GM12878 (cell line): Measurements from ENCODE around the gene TESK2. TPM values are rescaled to one million over a fixed set of nuclear protein-coding genes. Genes with fewer than 3 reads are reported as not detected.

Experiments used
- ATAC-seq: fragments of 200-7000 bp; cut with Tn5 transposase; 3 replicates; pipeline ENCODE4 v1.9.1; 2020; ENCODE audit warnings: mild to moderate bottlenecking, moderate library complexity
- BruUV-seq: library from RNA; stranded (reverse); fragments of 400-500 nt; replicated peaks from 2 replicates; lab custom pipeline; 2021; lab: Mats Ljungman, UMichigan
- CTCF ChIA-PET: fragments of 300-600 bp; sonication (Branson Sonifier 250); formaldehyde crosslinking; extraction: SDS; loops from one replicate; lab custom pipeline; 2021; ENCODE audit warnings: inconsistent platforms; lab: Yijun Ruan, JAX
- POLR2A ChIA-PET: fragments of 350-600 bp; formaldehyde crosslinking; extraction: SDS; loops from one replicate; lab custom pipeline; 2021; ENCODE audit warnings: inconsistent platforms; lab: Charles Lee
- RAD21 ChIA-PET: fragments of 300-600 bp; sonication (Branson Sonifier 250); formaldehyde crosslinking; loops from one replicate; lab custom pipeline; 2023; ENCODE audit warnings: antibody characterized with exemption; ENCODE audit not compliant: unreplicated experiment; lab: Charles Lee
- SMC1A ChIA-PET: fragments of 300-600 bp; sonication (Branson Sonifier 250); formaldehyde crosslinking; loops from one replicate; lab custom pipeline; 2023; ENCODE audit not compliant: unreplicated experiment, uncharacterized antibody; lab: Charles Lee
- DNase-seq: peaks from one replicate; pipeline ENCODE4 v3.0.0-alpha.2; 2011; ENCODE audit warnings: low read depth, low spot score
- FAIRE-seq: peaks from 3 replicates; lab custom pipeline; 2011; peaks lifted over from hg19 to GRCh38; lab: Jason Lieb, UNC
- H2AFZ ChIP-seq: 2 replicates; pipeline ENCODE4 v1.6.0; 2011; ENCODE audit warnings: low read depth, low read length, control low read depth; ENCODE audit not compliant: control insufficient read depth
- H3K27ac ChIP-seq: 2 replicates; pipeline ENCODE4 v1.5.1; 2011; ENCODE audit warnings: control low read depth; ENCODE audit not compliant: control insufficient read depth, insufficient read depth
- H3K27me3 ChIP-seq, 2 experiments: replicated peaks in 1 of 2; 2 replicates each; pipeline versions ENCODE4 v1.6.0 to v1.6.1; 2011; ENCODE audit warnings: low read length in 1 of 2; ENCODE audit not compliant: control insufficient read depth in 2 of 2, insufficient read depth in 2 of 2
- H3K36me3 ChIP-seq, 2 experiments: 2 replicates each; pipeline ENCODE4 v1.5.1; 2011; ENCODE audit warnings: low read length in 1 of 2; ENCODE audit not compliant: control insufficient read depth in 2 of 2, insufficient read depth in 2 of 2
- H3K4me1 ChIP-seq: 2 replicates; pipeline ENCODE4 v1.6.1; 2011; ENCODE audit warnings: mild to moderate bottlenecking, low read length, moderate library complexity, mixed read lengths; ENCODE audit not compliant: control insufficient read depth, insufficient read depth
- H3K4me2 ChIP-seq: 2 replicates; pipeline ENCODE4 v1.6.0; 2011; ENCODE audit warnings: control low read depth; ENCODE audit not compliant: control insufficient read depth, insufficient read depth
- H3K4me3 ChIP-seq: fragments of 200-600 bp; sonication (generic); 2 replicates; pipeline ENCODE4 v1.5.1; 2016
- H3K79me2 ChIP-seq: 2 replicates; pipeline ENCODE4 v1.6.0; 2011; ENCODE audit warnings: low read length; ENCODE audit not compliant: control insufficient read depth, insufficient read depth
- H3K9ac ChIP-seq: 2 replicates; pipeline ENCODE4 v1.8.0; 2011; ENCODE audit warnings: low read length, control low read depth, mixed read lengths; ENCODE audit not compliant: control insufficient read depth, insufficient read depth
- H3K9me3 ChIP-seq: replicated peaks from 3 replicates; pipeline ENCODE4 v1.5.1; 2011; ENCODE audit warnings: mild to moderate bottlenecking, low read length; ENCODE audit not compliant: control insufficient read depth, insufficient read depth
- H4K20me1 ChIP-seq: 2 replicates; pipeline ENCODE4 v1.6.0; 2011; ENCODE audit not compliant: control insufficient read depth, insufficient read depth
- CBX5 ChIP-seq: sonication (generic); IDR thresholded peaks from 2 replicates; pipeline ENCODE4 v1.6.1; 2016; ENCODE audit warnings: low read depth, moderate library complexity, mild to moderate bottlenecking, inconsistent platforms
- GATAD2B ChIP-seq: fragments of 450-650 bp; conservative IDR thresholded peaks from 2 replicates; pipeline ENCODE4 v1.6.1; 2017; ENCODE audit warnings: low read depth, mild to moderate bottlenecking, moderate library complexity
- HCFC1 ChIP-seq: fragments of 150-350 bp; IDR thresholded peaks from 2 replicates; pipeline ENCODE4 v1.6.1; 2014; ENCODE audit warnings: low read length
- JUND ChIP-seq: IDR thresholded peaks from 2 replicates; pipeline ENCODE4 v1.6.1; 2012; ENCODE audit warnings: low read depth, mild to moderate bottlenecking, low read length, improper control_type of control experiment, moderate library complexity
- LARP7 ChIP-seq: fragments of 450-650 bp; IDR thresholded peaks from 2 replicates; pipeline ENCODE4 v1.6.1; 2017; ENCODE audit warnings: mild to moderate bottlenecking
- SREBF2 ChIP-seq: IDR thresholded peaks from 2 replicates; pipeline ENCODE4 v1.6.1; 2012; ENCODE audit warnings: mild to moderate bottlenecking, low read length
- YY1 ChIP-seq: IDR thresholded peaks from 2 replicates; pipeline ENCODE4 v1.6.1; 2011; ENCODE audit warnings: low read depth, mild to moderate bottlenecking, low read length
- ZNF384 ChIP-seq: IDR thresholded peaks from 2 replicates; pipeline ENCODE4 v1.6.1; 2012; ENCODE audit warnings: low read depth, mild to moderate bottlenecking, low read length, improper control_type of control experiment, borderline replicate concordance
- WGBS: methylation state at CpG from one replicate; pipeline ENCODE4 v1.1.6; 2016; ENCODE audit warnings: low lambda C conversion rate; ENCODE audit not compliant: insufficient replicate concordance, insufficient coverage; ENCODE audit errors: missing lambda C conversion rate; 5-methylcytosine and 5-hydroxymethylcytosine counted together
- in situ Hi-C: fragments of 300-500 bp; cut with MboI; formaldehyde crosslinking; loops from 9 replicates; pipeline ENCODE4 v1.14.3; 2018; ENCODE audit warnings: mixed read lengths
- intact Hi-C: fragments of 100-400 bp; cut with micrococcal nuclease; formaldehyde crosslinking; loops from one replicate; pipeline ENCODE4 v1.14.2; 2022; ENCODE audit not compliant: unreplicated experiment
- polyA plus RNA-seq, 11 experiments: library from polyadenylated mRNA; depleted of rRNA in 4 of 11; unstranded in 6 of 11; stranded (reverse) in 5 of 11; fragments of >200 nt; fragmentation: Nextera tagmentation in 4 of 11; fragmentation: Illumina TruSeq in 1 of 11; extraction: Ambion mirVana in 4 of 11; extraction: Trizol in 1 of 11; gene quantifications; 1 replicate in 1 of 11; 2 replicates in 10 of 11; pipeline versions ENCODE4 v1.2.1 to v1.2.3, GENCODE V29; 2011 to 2016; ENCODE audit warnings: inconsistent platforms in 2 of 11, missing spikeins in 2 of 11, low read depth in 1 of 11
- total RNA-seq, 4 experiments: library from RNA; depleted of rRNA in 3 of 4; stranded (reverse); fragments of >200 nt in 3 of 4; fragmentation: Illumina TruSeq in 1 of 4; extraction: Trizol in 1 of 4; gene quantifications; 2 replicates each; pipeline versions ENCODE4 v1.2.1 to v1.2.3, GENCODE V29; 2013 to 2021
- TF ChIP-seq, protein P1 (sequence below), 3 experiments: IDR thresholded peaks in 2 of 3; conservative IDR thresholded peaks in 1 of 3; 2 replicates each; pipeline ENCODE4 v1.5.1; 2011; ENCODE audit warnings: low read depth in 3 of 3, low read length in 3 of 3, mild to moderate bottlenecking in 3 of 3, control low read depth in 2 of 3, moderate library complexity in 2 of 3, inconsistent platforms in 1 of 3, mixed read lengths in 1 of 3; ENCODE audit not compliant: control insufficient read depth in 2 of 3, insufficient read depth in 1 of 3; ENCODE audit errors: extremely low read depth in 1 of 3
- TF ChIP-seq, protein P2 (sequence below): fragments of 450-650 bp; IDR thresholded peaks from 2 replicates; pipeline ENCODE4 v1.6.1; 2014; ENCODE audit warnings: mild to moderate bottlenecking
- TF ChIP-seq, protein P3 (sequence below): IDR thresholded peaks from 2 replicates; pipeline ENCODE4 v1.6.1; 2011; ENCODE audit warnings: low read depth, low read length, improper control_type of control experiment, borderline replicate concordance
- TF ChIP-seq, protein P4 (sequence below): IDR thresholded peaks from 2 replicates; pipeline ENCODE4 v1.6.1; 2011; ENCODE audit warnings: low read depth, mild to moderate bottlenecking, low read length, moderate library complexity, borderline replicate concordance; ENCODE audit errors: extremely low read depth

TESK2 gene
- total and polyA plus RNA-seq, 10 of the 15 experiments (the other 5 are each of a cell fraction or from before 2014, with no cell fraction given) = 2.2 to 10.0 (median 5.7) TPM

DNA sequence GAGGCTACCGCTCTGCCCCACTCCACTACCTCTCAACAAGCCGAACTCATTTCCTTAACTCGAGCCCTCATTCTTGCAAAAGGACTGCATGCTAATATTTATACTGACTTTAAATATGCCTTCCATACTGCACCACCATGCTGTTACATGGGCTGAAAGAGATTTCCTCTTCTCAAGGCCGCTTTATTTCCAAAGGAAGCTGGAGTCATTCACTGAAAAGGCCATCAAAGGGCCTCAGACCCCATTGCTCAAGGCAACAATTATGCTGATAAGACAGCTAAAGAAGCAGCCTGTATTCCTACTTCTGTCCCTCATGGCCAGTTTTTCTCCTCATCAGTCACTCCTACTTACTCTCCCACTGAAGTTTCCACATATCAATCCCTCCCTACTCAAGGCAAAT lies 171.2 kb downstream of the TESK2 start:
- Histone ChIP-seq H3K4me1 (peaks cover 8% of the 10 kb centered on the region; the same call in 1 of the 2 replicates), H4K20me1 (no peaks in the 10 kb centered on the region), H3K9ac (no peak overlapping the region), H3K27me3 (no peaks in the 10 kb centered on the region), H3K9me3 (no peaks in the 10 kb centered on the region; the same call in 2 of the 3 replicates), H3K36me3 (no peaks in the 10 kb centered on the region), H2AFZ (no peak overlapping the region), H3K79me2 (no peaks in the 10 kb centered on the region), H3K4me3 (no peak overlapping the region), H3K27ac (no peak overlapping the region), H3K4me2 (no peak overlapping the region)
- ATAC-seq (no peak), FAIRE-seq (no peak), DNase-seq (no peak)
- no TSS peak for BruUV-seq
- ChIA-PET RAD21 (interaction anchor here (0.6 to 1.4 kb wide), 2 partner anchors 13 to 364 kb away, joined by 3 to 6 read pairs; no protein-coding TSS in a partner anchor), SMC1A (interaction anchor here (1.3 to 9.2 kb wide), 3 partner anchors 13 to 41 kb away, joined by 3 to 57 read pairs (median 17); partner anchors contain the start of genes MUTYH and TOE1), POLR2A (interaction anchor here (0.6 to 1.8 kb wide), 4 partner anchors 13 to 286 kb away, joined by 3 to 6 read pairs (median 4); partner anchors contain the start of genes MUTYH and TOE1), CTCF (interaction anchor here (1.4 kb wide), 1 partner anchor 7 kb away, joined by 4 read pairs; no protein-coding TSS in a partner anchor)
- in situ Hi-C loops = no loop called here
- intact Hi-C loops = no loop called here
- TF ChIP-seq CBX5 (no peak), LARP7 (no peak), JUND (no peak), SREBF2 (no peak), HCFC1 (no peak), GATAD2B (no peak), YY1 (no peak), ZNF384 (no peak)
- TF ChIP-seq, protein P1, sequence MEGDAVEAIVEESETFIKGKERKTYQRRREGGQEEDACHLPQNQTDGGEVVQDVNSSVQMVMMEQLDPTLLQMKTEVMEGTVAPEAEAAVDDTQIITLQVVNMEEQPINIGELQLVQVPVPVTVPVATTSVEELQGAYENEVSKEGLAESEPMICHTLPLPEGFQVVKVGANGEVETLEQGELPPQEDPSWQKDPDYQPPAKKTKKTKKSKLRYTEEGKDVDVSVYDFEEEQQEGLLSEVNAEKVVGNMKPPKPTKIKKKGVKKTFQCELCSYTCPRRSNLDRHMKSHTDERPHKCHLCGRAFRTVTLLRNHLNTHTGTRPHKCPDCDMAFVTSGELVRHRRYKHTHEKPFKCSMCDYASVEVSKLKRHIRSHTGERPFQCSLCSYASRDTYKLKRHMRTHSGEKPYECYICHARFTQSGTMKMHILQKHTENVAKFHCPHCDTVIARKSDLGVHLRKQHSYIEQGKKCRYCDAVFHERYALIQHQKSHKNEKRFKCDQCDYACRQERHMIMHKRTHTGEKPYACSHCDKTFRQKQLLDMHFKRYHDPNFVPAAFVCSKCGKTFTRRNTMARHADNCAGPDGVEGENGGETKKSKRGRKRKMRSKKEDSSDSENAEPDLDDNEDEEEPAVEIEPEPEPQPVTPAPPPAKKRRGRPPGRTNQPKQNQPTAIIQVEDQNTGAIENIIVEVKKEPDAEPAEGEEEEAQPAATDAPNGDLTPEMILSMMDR (IDR thresholded peaks at IDR 0.05 in 2 of 3, conservative IDR thresholded peaks at IDR 0.05 in 1 of 3; ENCODE audit: control insufficient read depth in 2 of 3, extremely low read depth in 1 of 3, insufficient read depth in 1 of 3, low read depth in 3 of 3, low read length in 3 of 3) = no peak
- TF ChIP-seq, protein P2, sequence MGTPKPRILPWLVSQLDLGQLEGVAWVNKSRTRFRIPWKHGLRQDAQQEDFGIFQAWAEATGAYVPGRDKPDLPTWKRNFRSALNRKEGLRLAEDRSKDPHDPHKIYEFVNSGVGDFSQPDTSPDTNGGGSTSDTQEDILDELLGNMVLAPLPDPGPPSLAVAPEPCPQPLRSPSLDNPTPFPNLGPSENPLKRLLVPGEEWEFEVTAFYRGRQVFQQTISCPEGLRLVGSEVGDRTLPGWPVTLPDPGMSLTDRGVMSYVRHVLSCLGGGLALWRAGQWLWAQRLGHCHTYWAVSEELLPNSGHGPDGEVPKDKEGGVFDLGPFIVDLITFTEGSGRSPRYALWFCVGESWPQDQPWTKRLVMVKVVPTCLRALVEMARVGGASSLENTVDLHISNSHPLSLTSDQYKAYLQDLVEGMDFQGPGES = no peak
- TF ChIP-seq, protein P3, sequence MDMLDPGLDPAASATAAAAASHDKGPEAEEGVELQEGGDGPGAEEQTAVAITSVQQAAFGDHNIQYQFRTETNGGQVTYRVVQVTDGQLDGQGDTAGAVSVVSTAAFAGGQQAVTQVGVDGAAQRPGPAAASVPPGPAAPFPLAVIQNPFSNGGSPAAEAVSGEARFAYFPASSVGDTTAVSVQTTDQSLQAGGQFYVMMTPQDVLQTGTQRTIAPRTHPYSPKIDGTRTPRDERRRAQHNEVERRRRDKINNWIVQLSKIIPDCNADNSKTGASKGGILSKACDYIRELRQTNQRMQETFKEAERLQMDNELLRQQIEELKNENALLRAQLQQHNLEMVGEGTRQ = no peak
- TF ChIP-seq, protein P4, sequence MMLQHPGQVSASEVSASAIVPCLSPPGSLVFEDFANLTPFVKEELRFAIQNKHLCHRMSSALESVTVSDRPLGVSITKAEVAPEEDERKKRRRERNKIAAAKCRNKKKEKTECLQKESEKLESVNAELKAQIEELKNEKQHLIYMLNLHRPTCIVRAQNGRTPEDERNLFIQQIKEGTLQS = no peak
- 97% methylated on average over 4 of the region's 4 CpGs for WGBS
